Transverse colon (tissue), 4 donors: Measurements from ENCODE around the gene DIO2.

ENCODE experiments used
- CTCF ChIP-seq, 5 experiments: fragments of 200-600 bp in 3 of 5; fragments of 450-650 bp in 2 of 5; sonication (generic) in 3 of 5; IDR thresholded peaks; 1 replicate in 2 of 5; 2 replicates in 3 of 5; pipeline ENCODE4 v1.5.1; 2016 to 2017; ENCODE audit warnings: antibody characterized with exemption in 5 of 5, inconsistent platforms in 3 of 5, mild to moderate bottlenecking in 2 of 5, moderate library complexity in 1 of 5
- EP300 ChIP-seq: sonication (generic); formaldehyde crosslinking; IDR thresholded peaks from one replicate; pipeline ENCODE4 v1.6.1; 2017; ENCODE audit warnings: antibody characterized with exemption, low read depth
- POLR2A ChIP-seq: fragments of 450-650 bp; IDR thresholded peaks from one replicate; pipeline ENCODE4 v1.6.1; 2016; ENCODE audit warnings: antibody characterized with exemption, mild to moderate bottlenecking, moderate library complexity
- POLR2AphosphoS5 ChIP-seq, 3 donors: sonication (generic); formaldehyde crosslinking; IDR thresholded peaks; one replicate each; pipeline ENCODE4 v1.6.1; 2016; ENCODE audit warnings: antibody characterized with exemption in 3 of 3

GRCh38 chr14:80212023-80212397, 706 bp upstream of the DIO2 start:
- TF ChIP-seq CTCF (IDR thresholded peaks at IDR 0.05) (no peak), POLR2AphosphoS5 (IDR thresholded peaks at IDR 0.05) (no peak), EP300 (no peak), POLR2A (no peak)
